ENCODE data around the gene TSPY9.
"Not testable (repeated sequence)": the region's sequence is repeated elsewhere in the genome, so short reads cannot be mapped to it uniquely, and the experiment has no call there.

The TSPY9 gene

GRCh38 chrY:9486967-9487366, at the start of gene TSPY9:
Gene TSPY9 (plus strand): TSS chrY:9487267. CDS start chrY:9487313, 46 bp downstream.
- not testable (repeated sequence) for DNase-seq

GRCh38 chrY:9466655-9467054, 20.4 kb upstream of the TSPY9 start, which contains the start of gene TSPY1:
Gene TSPY1 (plus strand): TSS chrY:9466955. CDS start chrY:9467001, 46 bp downstream.
- DNase-seq = not testable (repeated sequence)

DNA sequence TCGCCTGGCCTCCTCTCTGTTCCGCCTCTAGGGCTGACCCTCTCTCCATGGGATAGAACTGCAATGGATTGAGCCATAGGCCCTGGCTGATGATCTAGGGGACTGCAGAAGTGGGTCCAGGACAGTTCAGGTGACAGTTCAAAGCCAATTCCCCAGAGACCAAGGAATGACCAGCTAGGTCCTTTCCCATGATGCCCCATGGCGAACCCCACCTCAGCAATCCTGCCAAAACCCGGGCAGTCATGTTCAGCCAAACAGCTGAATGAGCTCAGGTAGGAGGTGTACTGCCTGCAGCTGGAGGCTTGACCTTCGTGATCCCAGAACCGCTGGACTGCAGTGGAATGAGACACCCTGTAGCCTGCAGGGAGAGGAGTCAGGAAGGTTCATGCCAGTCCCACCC, 17.3 kb downstream of the TSPY9 start:
- DNase-seq = not testable (repeated sequence)

- DNase-seq = not testable (repeated sequence)
These were observed 29.2 kb downstream of the TSPY9 start for GRCh38 chrY:9516287-9516686.

GRCh38 chrY:9527580-9527979, 40.5 kb downstream of the TSPY9 start, which contains the start of gene TSPY10:
Gene TSPY10 (plus strand): TSS chrY:9527880. CDS start chrY:9527926, 46 bp downstream.
- not testable (repeated sequence) for DNase-seq

Data from NCI-H2171 (cell line).